PC-3 (cell line): ENCODE data around the gene HOXC4. TPM values are rescaled to one million over a fixed set of nuclear protein-coding genes. Genes with fewer than 3 reads are reported as not detected.

Source experiments
- ATAC-seq: fragments of 200-7000 bp; cut with Tn5 transposase; 2 replicates; pipeline ENCODE4 v1.9.1; 2020; ENCODE audit warnings: mild to moderate bottlenecking, moderate library complexity
- BruUV-seq: library from RNA; stranded (reverse); fragments of 400-500 nt; replicated peaks from 2 replicates; lab custom pipeline; 2021; lab: Mats Ljungman, UMichigan
- CTCF ChIA-PET: fragments of 300-600 bp; sonication (Branson Sonifier 250); formaldehyde crosslinking; loops from one replicate; lab custom pipeline; 2022; ENCODE audit warnings: antibody characterized with exemption; lab: Charles Lee
- POLR2A ChIA-PET: fragments of 300-600 bp; sonication (Branson Sonifier 250); formaldehyde crosslinking; loops from one replicate; lab custom pipeline; 2022; ENCODE audit warnings: antibody characterized with exemption; ENCODE audit not compliant: unreplicated experiment; lab: Charles Lee
- DNase-seq: peaks from one replicate; pipeline ENCODE4 v3.0.0-alpha.2; 2015
- H2AFZ ChIP-seq: fragments of 300-600 bp; sonication (generic); 2 replicates; pipeline ENCODE4 v1.6.0; 2016; ENCODE audit warnings: antibody characterized with exemption, low read length
- H3F3A ChIP-seq: fragments of 300-600 bp; sonication (generic); one replicate; pipeline ENCODE4 v1.6.0; 2017; ENCODE audit warnings: antibody characterized with exemption, low read length, control low read depth, mild to moderate bottlenecking; ENCODE audit not compliant: unreplicated experiment
- H3K27ac ChIP-seq: fragments of 300-600 bp; sonication (generic); 2 replicates; pipeline ENCODE4 v1.5.1; 2016; ENCODE audit warnings: mild to moderate bottlenecking, low read length
- H3K27me3 ChIP-seq: fragments of 300-600 bp; sonication (generic); 2 replicates; pipeline ENCODE4 v1.6.1; 2016; ENCODE audit warnings: low read length, mixed read lengths
- H3K36me3 ChIP-seq: fragments of 300-600 bp; sonication (generic); 2 replicates; pipeline ENCODE4 v1.6.1; 2016; ENCODE audit warnings: low read depth, mixed run types, low read length, mixed read lengths
- H3K4me1 ChIP-seq: fragments of 300-600 bp; sonication (generic); 2 replicates; pipeline ENCODE4 v1.5.1; 2016; ENCODE audit warnings: low read length; ENCODE audit not compliant: insufficient read depth
- H3K4me2 ChIP-seq: fragments of 300-600 bp; sonication (generic); 2 replicates; pipeline ENCODE4 v1.6.0; 2016; ENCODE audit warnings: low read length
- H3K4me3 ChIP-seq: fragments of 300-600 bp; sonication (generic); 2 replicates; pipeline ENCODE4 v1.5.1; 2016; ENCODE audit warnings: mild to moderate bottlenecking, low read length, mixed read lengths
- H3K79me2 ChIP-seq: fragments of 300-600 bp; sonication (generic); 2 replicates; pipeline ENCODE4 v1.6.1; 2017; ENCODE audit warnings: low read length, mixed read lengths
- H3K9ac ChIP-seq: fragments of 300-600 bp; sonication (generic); 2 replicates; pipeline ENCODE4 v1.6.0; 2016; ENCODE audit warnings: mild to moderate bottlenecking, low read length
- H3K9me2 ChIP-seq: fragments of 300-600 bp; sonication (generic); replicated peaks from 2 replicates; pipeline ENCODE4 v1.6.1; 2016; ENCODE audit warnings: mixed run types, low read length, mixed read lengths
- H3K9me3 ChIP-seq: fragments of 300-600 bp; sonication (generic); 2 replicates; pipeline ENCODE4 v1.6.1; 2016; ENCODE audit warnings: low read length, mixed read lengths
- H4K20me1 ChIP-seq: fragments of 300-600 bp; sonication (generic); 2 replicates; pipeline ENCODE4 v1.6.1; 2016; ENCODE audit warnings: low read length, mixed read lengths
- CTCF ChIP-seq: fragments of 300-600 bp; sonication (generic); conservative IDR thresholded peaks from 2 replicates; pipeline ENCODE4 v1.5.1; 2017; ENCODE audit warnings: antibody characterized with exemption, low read depth, mild to moderate bottlenecking, low read length
- EZH2 ChIP-seq: fragments of 300-600 bp; sonication (generic); IDR thresholded peaks from one replicate; pipeline ENCODE4 v1.6.1; 2017; ENCODE audit warnings: antibody characterized with exemption, mild to moderate bottlenecking, low read length; ENCODE audit not compliant: unreplicated experiment
- EZH2phosphoT487 ChIP-seq: fragments of 300-600 bp; sonication (generic); IDR thresholded peaks from 2 replicates; pipeline ENCODE4 v1.6.1; 2018; ENCODE audit warnings: mild to moderate bottlenecking, antibody characterized with exemption, low read length, borderline replicate concordance
- intact Hi-C: fragments of 100-400 bp; cut with micrococcal nuclease; formaldehyde crosslinking; loops from 2 replicates; pipeline ENCODE4 v1.9.0; 2023
- total RNA-seq: library from RNA; depleted of rRNA; stranded (reverse); fragments of >200 nt; gene quantifications from 2 replicates; pipeline ENCODE4 v1.2.3, GENCODE V29; 2014

The HOXC4 gene
- total RNA-seq, 1 experiment from 2014 or later = 1.8 TPM

GRCh38 chr12:54030442-54030801, 23.2 kb upstream of the HOXC4 start:
- Histone ChIP-seq H3K4me3 (no peak overlapping the region), H3K9me2 (no peaks in the 10 kb centered on the region), H3K79me2 (peaks cover 23% of the 10 kb centered on the region), H3K9me3 (no peaks in the 10 kb centered on the region), H3K27ac (no peak overlapping the region), H3K4me1 (peaks cover 10% of the 10 kb centered on the region), H4K20me1 (no peaks in the 10 kb centered on the region), H3K9ac (no peak overlapping the region), H3K36me3 (no peaks in the 10 kb centered on the region), H3F3A (no peaks in the 10 kb centered on the region), H3K27me3 (no peaks in the 10 kb centered on the region), H3K4me2 (no peak overlapping the region), H2AFZ (no peak overlapping the region)
- no peak for TF ChIP-seq EZH2
- TF ChIP-seq CTCF = no peak
- TF ChIP-seq EZH2phosphoT487 = no peak
- BruUV-seq = no TSS peak
- ATAC-seq (no peak), DNase-seq (no peak)
- intact Hi-C loops = no loop called here
- POLR2A ChIA-PET = no interaction called here
- CTCF ChIA-PET = no interaction called here

GRCh38 chr12:54030889-54031471, 22.7 kb upstream of the HOXC4 start:
- Histone ChIP-seq H3K79me2 (peaks cover 18% of the 10 kb centered on the region), H3K9me2 (no peaks in the 10 kb centered on the region), H4K20me1 (no peaks in the 10 kb centered on the region), H2AFZ (no peak overlapping the region), H3K36me3 (no peaks in the 10 kb centered on the region), H3F3A (no peaks in the 10 kb centered on the region), H3K4me3 (no peak overlapping the region), H3K27ac (no peak overlapping the region), H3K4me1 (peaks cover 10% of the 10 kb centered on the region), H3K9ac (no peak overlapping the region), H3K9me3 (no peaks in the 10 kb centered on the region), H3K27me3 (no peaks in the 10 kb centered on the region), H3K4me2 (no peak overlapping the region)
- intact Hi-C loops = no loop called here
- ChIA-PET CTCF (interaction anchor here (1.1 to 2.3 kb wide), 2 partner anchors 161 to 171 kb away, joined by 4 to 20 read pairs; no protein-coding TSS in a partner anchor), POLR2A (no interaction called here)
- BruUV-seq = no TSS peak
- TF ChIP-seq EZH2phosphoT487 (no peak), CTCF (no peak), EZH2 (no peak)
- DNase-seq (no peak), ATAC-seq (no peak)

GRCh38 chr12:54031480-54031879, 22.2 kb upstream of the HOXC4 start:
- BruUV-seq = no TSS peak
- no peak overlapping the region for H3K4me3 ChIP-seq
- H3K27ac ChIP-seq = no peak overlapping the region
- H3K9me3 ChIP-seq = no peaks in the 10 kb centered on the region
- intact Hi-C loops = no loop called here
- no peaks in the 10 kb centered on the region for H3K36me3 ChIP-seq
- ChIA-PET CTCF (interaction anchor here (1.1 to 2.3 kb wide), 2 partner anchors 160 to 170 kb away, joined by 4 to 20 read pairs; no protein-coding TSS in a partner anchor), POLR2A (no interaction called here)
- TF ChIP-seq EZH2 (no peak), CTCF (no peak), EZH2phosphoT487 (no peak)
- H2AFZ ChIP-seq = no peak overlapping the region
- no peak for ATAC-seq
- peaks cover 17% of the 10 kb centered on the region for H3K79me2 ChIP-seq
- H3K9me2 ChIP-seq = no peaks in the 10 kb centered on the region
- no peak overlapping the region for H3K9ac ChIP-seq
- H4K20me1 ChIP-seq = no peaks in the 10 kb centered on the region
- no peak for DNase-seq
- peaks cover 12% of the 10 kb centered on the region for H3K4me1 ChIP-seq
- no peaks in the 10 kb centered on the region for H3F3A ChIP-seq
- no peaks in the 10 kb centered on the region for H3K27me3 ChIP-seq
- H3K4me2 ChIP-seq = no peak overlapping the region
